HG03432 (cell line): ENCODE measurements around the gene LZTR1.
"Not testable (repeated sequence)": the region's sequence is repeated elsewhere in the genome, so short reads cannot be mapped to it uniquely, and the experiment has no call there.

ENCODE experiments used
- ATAC-seq: cut with Tn5 transposase; IDR thresholded peaks from one replicate; pipeline ENCODE4 v1.9.1; 2021; ENCODE audit warnings: mild to moderate bottlenecking, moderate library complexity; ENCODE audit not compliant: unreplicated experiment

LZTR1 gene

DNA sequence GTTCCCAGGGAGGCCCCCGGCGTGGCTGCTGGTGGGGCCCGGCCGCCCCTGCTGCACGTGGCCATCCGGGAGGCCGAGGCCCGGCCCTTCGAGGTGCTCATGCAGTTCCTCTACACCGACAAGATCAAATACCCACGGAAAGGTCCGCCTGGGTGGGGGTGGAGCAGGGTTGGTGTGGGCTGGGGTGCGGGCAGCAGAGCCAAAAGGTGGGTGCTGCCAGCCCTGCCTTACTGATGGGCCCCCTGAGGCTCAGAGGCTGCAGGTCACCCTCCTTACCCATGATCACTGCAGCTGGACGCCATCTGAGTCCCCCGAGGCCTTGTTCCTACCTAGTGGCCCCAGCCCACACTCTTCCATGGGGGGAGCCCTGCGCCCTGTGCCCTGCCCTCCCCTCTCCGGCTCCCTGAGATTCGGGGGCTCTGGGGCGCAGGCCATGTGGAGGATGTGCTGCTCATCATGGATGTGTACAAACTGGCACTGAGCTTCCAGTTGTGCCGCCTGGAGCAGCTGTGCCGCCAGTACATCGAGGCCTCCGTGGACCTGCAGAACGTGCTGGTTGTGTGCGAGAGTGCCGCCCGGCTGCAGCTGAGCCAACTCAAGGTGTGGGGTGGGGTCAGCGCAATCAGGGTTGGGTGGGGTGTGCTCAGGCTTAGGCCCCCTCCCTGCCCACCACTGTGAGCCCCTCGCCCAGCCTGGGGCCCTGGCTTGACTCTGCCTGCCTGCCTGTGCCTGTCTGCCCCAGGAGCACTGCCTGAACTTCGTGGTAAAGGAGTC, 12.2 kb downstream of the LZTR1 start:
- no peak for ATAC-seq

- no peak for ATAC-seq
These were observed 12.8 kb downstream of the LZTR1 start for GRCh38 chr22:20994902-20995241.

DNA sequence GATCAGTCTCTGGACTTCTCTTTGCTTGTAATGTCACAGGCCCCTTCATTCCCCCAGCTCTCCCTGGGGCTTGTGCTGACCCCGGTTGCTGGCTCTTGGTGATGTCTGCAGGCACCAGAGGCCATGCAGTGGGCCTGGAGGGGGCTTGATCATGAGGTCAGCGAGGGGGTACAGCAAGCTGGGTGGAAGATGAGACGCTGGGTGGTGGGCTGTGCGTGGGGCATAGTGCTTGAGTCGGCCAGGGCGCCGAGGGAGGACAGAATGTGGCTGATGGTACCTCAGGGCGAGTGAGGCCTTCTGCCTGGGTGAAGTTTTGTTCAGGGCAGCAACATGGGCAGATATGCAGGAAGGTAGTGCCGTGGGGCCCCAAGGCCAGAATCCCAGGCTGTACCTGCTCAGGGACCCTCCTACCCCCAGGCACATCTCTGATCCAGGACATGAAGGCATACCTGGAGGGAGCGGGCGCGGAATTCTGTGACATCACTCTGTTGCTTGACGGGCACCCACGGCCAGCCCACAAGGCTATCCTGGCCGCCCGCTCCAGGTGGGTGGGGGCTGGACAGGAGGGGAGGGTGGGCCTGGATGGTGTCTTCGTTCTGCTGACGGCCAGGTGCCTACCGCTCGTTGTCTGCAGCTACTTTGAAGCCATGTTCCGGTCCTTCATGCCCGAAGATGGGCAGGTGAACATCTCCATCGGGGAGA, 13.4 kb downstream of the LZTR1 start:
- ATAC-seq: no peak

GRCh38 chr22:20996031-20996410, 13.9 kb downstream of the LZTR1 start:
- no peak for ATAC-seq

DNA sequence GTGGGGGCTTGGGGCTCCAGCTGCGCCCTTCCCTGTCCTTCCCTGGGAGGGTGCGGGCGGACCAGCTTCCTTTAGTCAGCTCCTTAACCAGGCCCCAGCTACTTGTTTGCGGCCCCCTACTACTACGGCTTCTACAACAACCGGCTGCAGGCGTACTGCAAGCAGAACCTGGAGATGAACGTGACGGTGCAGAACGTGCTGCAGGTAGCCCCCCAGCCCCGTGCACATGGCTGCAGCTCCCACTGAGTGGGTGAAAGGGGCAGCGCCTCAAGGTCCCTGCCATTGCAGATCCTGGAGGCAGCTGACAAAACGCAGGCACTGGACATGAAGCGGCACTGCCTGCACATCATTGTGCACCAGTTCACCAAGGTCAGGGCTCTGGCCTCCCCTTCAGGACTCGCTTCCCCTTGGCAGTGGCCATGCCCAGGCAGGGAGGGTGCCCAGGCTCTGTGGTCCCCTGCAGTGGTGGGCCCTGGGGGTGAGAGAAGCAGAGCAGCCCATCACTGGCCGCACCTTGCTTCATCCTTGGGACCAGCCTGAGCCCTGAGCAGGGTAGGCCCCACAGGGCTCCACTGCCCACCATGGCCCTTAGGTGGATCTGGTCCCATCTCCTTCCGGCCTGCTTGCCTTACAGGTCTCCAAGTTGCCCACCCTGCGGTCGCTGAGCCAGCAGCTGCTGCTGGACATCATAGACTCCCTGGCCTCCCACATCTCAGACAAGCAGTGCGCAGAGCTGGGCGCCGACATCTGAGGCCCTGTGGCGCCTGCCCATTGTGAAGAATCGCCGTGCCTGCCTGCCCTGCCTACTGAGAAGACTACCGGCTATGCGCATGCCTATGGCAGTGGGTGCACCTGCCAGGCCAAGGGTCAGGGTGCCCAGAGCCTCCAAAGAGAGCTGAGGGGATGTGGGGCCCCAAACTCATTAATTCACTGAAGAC, 14.8 kb downstream of the LZTR1 start:
- ATAC-seq: no peak

DNA sequence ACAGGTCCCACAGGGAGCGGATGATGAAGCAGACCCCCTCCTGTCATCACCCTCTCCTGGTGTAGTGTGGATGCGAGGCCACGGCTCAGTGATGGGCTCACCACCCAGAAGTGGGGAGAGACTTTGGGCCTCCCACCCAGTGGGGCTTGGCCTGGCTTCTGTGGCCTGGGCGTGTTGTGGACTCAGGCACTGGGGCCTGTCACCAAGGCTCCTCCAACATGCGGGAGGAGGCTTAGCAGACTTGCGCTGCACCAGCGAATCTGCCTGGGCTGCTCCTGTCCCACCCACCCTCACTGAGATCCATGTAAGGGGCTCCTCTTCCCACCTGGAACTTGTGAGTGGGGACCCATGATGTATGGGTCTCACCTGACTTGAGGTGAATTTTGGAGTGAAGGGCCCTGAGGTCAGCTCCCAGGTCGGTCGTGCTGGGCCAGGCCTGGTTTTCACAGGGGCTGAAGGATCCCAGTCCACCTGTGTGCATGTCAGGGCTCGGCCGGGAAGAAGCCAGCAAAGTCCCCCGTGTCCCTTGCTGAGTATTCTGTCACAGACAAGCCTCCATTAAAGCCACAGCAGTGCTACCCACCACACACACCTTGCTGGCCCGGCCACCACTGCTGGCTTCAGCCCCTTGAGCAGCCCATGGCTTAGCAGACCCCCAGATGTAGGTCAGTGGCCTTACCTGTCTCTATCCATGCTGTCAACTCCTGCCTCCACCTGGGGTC, 15.6 kb downstream of the LZTR1 start:
- ATAC-seq: no peak

DNA sequence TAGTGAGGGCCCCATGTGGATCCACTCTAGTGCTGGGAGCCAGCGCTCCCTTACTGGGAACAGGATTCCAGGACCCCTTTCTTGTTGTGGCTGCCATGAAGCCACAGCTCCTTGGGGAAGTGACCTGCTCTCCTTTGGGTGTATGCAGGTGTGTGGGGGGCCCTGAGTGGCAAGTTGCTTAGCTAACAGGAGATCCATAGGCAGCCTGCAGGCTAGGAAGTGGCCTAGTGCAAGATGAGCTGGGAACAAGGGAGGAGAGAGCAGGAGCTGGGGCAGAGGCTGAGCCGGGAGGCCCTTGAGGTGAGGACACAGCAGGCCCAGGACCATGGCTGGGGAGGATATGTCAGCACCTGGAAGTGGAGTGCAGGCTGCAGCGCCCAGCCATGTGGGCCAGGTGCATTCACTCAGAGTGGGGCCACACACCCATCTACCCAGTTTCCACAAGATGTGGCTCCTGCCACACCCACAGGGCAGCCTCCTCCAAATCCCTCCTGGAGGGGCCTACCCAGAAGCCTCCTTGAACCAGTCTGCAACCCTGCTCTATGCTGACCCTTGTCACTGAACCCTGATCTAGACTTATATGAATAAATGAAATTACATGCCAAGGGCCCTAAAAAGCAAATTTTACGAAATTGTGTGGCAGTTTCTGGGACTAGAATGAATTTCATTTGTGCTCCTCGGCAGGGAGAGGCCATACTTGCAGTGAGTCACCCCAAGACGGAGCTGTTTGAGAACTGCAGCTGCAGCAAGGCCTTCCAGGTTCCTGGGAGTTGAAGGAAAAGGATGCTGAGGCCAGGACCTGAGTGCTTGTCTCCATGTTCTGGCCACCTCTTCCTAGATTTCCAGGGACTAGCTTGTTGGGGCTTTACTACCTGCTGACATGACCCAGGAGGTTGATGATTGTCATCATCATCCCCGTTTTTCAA, 16.6 kb downstream of the LZTR1 start:
- ATAC-seq: no peak

DNA sequence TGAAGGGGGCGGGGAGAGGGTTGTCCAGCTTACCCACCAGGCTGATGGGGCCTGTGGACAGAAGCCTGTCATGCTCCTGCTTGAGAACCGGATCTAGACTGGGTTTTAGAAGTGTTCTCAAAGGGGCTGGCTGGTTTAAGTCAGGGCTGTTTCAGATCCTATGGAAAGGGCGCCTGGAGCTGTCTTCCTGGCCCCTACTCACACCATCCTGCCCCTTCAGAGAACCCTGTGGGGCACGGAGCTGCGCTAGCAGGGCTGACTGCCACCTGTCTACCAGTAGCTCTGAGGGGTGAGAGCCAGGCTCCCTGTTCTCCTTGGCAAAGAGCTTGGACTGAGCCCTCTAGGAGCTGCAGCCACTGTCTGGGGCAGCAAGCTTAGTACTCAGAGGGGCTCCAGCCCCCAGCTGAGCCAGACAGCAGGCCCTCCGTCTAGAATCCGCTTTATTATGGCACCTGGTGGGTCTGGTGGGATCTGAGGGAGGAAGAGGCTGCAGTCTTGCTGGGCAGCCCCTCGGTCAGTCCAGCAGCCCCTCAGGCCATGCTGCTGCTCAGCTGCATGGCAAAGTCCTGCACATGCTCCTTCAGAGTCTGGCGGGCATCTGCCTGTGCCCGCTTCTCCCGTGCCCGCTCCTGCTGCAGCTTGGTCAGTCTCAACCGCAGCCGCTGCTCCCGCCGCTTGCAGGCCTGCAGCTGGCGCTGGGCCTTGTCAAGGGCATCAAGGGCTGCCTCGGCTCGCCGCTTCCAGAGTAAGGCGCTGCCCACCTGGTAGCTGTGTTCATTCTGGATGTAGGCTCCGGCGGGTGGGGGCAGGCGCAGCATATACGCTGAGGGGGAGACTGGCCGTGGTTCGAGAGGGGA, 17.5 kb downstream of the LZTR1 start:
- no peak for ATAC-seq

DNA sequence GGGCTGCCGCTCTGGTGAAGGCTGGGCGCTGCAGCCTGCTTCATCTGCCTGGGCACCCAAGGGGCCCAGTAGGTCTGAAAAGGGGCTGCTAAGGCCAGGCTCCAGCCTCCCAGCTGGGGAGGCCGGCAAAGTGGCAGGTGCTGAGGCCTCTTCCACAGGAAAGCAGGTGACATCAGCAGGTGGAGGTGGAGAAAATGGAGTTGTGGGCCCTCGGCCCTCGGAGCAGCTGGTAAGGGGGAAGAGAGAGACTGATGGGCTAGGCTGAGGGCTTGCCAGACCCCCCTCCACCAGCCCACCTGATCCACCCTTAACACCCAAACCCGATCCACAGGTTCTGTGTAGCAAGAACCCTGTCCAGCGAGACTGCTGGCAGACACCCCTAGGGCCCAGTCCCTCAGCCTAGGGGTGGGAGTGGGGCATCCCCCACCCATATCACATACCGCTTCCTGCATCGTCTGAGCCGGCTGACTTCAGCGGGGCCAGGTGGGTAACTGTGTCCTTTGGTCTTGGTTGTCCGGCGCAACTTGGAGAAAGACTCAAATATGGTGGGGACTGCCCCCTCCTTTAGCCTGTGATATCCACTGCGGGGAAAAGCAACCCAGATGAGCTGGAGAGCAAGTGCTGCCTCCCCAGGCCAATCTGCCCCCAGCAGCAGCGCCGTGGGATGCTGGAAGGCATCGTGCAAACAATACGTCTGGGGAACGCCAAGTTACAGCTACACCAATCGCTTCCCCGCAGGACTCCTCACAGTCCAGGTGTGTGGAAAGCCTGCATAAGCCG, 18.3 kb downstream of the LZTR1 start:
- no peak for ATAC-seq

DNA sequence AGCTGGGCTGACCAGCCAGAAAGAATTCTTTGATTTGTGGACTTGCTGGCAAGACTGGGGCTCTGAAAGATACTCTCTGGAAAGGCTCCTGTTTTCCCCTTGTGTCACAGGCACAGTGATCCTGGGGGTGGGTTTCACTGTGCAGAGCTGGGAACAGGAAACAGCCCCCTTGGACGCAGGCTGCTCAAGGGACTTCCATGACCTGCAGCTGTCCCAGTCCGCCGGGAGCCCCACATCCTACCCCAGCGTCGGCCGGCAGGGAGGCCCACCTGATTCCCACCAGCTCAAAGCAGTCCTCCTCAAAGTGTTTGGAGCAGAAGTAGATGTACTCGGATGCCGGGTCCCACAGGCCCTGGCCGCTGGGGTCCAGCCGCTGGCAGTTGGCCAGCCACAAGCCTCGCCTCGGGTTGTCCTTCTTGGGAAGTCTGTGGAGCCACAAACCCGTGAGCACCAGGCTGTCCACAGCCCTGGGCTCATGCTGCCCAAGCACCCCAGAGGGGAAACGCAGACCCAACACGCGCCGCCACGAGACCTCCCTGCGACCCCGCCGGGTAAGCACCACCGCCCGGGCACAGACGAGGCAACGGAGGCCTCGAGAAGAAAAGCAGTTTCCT, 19.0 kb downstream of the LZTR1 start:
- peak; percentile 8 for ATAC-seq

DNA sequence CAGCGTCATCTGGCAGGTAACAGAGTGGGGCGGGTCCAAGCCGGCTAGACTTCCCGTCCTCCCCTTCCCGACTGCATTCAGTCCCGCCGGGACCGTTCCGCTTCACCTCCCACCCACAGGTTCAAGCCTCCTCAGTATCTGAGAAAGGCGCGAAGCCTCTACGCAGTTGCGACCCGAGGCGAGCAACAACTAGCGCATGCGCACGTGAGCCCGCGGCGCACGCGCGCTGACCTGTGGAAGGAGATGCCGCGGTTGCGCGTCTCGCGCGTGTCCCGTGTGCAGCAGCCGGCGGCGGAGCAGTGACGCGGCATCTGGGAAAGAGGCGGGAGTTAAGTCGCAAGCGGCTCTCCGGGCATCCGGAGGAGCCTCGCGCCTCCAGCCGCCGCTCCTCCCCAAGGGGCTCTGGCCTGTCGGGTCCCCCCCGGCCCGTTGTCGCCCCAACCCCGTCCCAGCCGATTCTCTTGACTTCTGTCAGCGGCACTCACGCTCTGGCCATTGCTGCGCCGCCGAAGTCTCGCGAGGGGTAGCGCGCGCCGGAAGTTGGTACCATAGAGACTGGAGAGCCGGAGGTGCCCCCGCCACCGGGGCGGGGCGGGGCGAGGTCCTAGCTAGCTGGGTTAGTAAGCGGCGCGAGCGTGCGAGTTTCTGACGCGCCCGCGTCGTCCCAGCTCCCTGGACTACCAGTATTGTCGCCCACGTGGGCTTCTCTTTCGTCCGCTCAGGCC, 19.7 kb downstream of the LZTR1 start, which contains the start of gene THAP7:
TSS of gene THAP7 (minus strand) at position 518 of the 725 bp plus-strand sequence. CDS start at position 311, 207 bp downstream.
- ATAC-seq: peak; percentile 86

- no peak for ATAC-seq
These were observed 21.7 kb downstream of the LZTR1 start for GRCh38 chr22:21003782-21004181.

- ATAC-seq: not testable (repeated sequence)
These were observed 27.1 kb downstream of the LZTR1 start for GRCh38 chr22:21009208-21009607.

DNA sequence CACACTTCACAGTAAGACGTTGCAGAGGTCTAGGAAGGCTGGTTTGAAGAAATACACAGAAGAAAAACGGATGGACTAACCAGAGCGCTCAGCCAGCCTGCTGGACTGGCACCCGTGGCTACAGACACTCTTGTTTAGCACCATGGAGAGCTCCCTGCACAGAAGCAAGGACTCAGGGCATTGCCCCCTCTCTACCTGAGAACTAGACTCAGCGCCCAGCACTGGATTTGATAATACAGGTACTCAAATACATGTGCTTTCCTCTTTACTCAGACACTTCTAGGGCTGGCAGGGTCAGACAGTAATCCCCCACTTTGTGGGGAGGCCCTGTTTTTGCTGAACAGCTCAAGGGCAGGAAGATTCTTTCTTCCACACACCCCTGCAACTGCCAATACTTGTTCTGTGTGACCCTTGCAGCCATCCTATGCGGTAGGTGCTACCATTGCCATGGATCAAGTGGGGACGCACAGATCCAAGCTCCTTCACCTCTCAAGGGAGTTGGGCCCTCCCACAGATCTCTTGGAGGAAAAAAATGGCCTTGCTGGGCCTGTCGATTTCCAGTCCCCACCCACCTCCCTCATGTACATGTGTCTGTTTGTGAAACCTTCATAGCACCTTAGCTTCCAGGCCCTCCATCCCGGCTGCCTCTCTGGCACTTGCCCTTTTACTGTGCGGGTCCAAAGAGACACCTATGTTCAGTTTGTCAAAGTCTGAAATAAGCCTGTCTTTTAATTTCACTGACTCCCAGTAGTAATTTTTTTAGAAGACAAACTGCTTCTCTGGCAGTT, 27.7 kb downstream of the LZTR1 start:
- ATAC-seq: no peak

GRCh38 chr22:21010426-21011113, 28.5 kb downstream of the LZTR1 start:
- no peak for ATAC-seq
